Neuronal stem cell (in vitro differentiated cells): ENCODE results near the gene CDH13.

Source experiments
- DNase-seq: peaks from one replicate; pipeline ENCODE4 v3.0.0-alpha.2; 2013; ENCODE audit warnings: low spot score
- H2AFZ ChIP-seq: one replicate; pipeline ENCODE4 v1.6.1; 2013; ENCODE audit warnings: mild to moderate bottlenecking, low read length, inconsistent platforms
- H2AK5ac ChIP-seq: 2 replicates; pipeline ENCODE4 v1.6.1; 2013; ENCODE audit warnings: low read depth, mild to moderate bottlenecking, inconsistent platforms, low read length, moderate library complexity, mixed read lengths
- H2BK120ac ChIP-seq: 2 replicates; pipeline ENCODE4 v1.6.1; 2013; ENCODE audit warnings: low read depth, mild to moderate bottlenecking, inconsistent platforms, low read length, moderate library complexity, mixed read lengths
- H2BK12ac ChIP-seq: one replicate; pipeline ENCODE4 v1.6.1; 2013; ENCODE audit warnings: low read length, inconsistent platforms
- H2BK15ac ChIP-seq: 2 replicates; pipeline ENCODE4 v1.6.1; 2013; ENCODE audit warnings: mild to moderate bottlenecking, low read length, inconsistent platforms, mixed read lengths
- H2BK5ac ChIP-seq: one replicate; pipeline ENCODE4 v1.6.1; 2013; ENCODE audit warnings: inconsistent platforms, mild to moderate bottlenecking, low read length, moderate library complexity
- H3K14ac ChIP-seq: one replicate; pipeline ENCODE4 v1.6.1; 2013; ENCODE audit warnings: low read length, inconsistent platforms
- H3K18ac ChIP-seq: 2 replicates; pipeline ENCODE4 v1.6.1; 2013; ENCODE audit warnings: low read length, inconsistent platforms
- H3K23ac ChIP-seq: 2 replicates; pipeline ENCODE4 v1.6.1; 2013; ENCODE audit warnings: low read depth, mild to moderate bottlenecking, mixed read lengths, low read length, inconsistent platforms; ENCODE audit not compliant: poor library complexity
- H3K27ac ChIP-seq: replicated peaks from 3 replicates; pipeline ENCODE4 v1.5.1; 2013; ENCODE audit warnings: low read length, inconsistent platforms
- H3K27me3 ChIP-seq, 3 experiments: 2 replicates each; pipeline ENCODE4 v1.6.1; 2013; ENCODE audit warnings: low read length in 3 of 3, mild to moderate bottlenecking in 2 of 3, inconsistent platforms in 1 of 3, low read depth in 1 of 3, mixed read lengths in 1 of 3, moderate library complexity in 1 of 3; ENCODE audit not compliant: control insufficient read depth in 3 of 3, insufficient read depth in 3 of 3
- H3K36me3 ChIP-seq, 2 donors: replicated peaks in 1 of 2; 2 replicates each; pipeline ENCODE4 v1.6.1; 2013; ENCODE audit warnings: low read length in 2 of 2; ENCODE audit not compliant: control insufficient read depth in 2 of 2, insufficient read depth in 2 of 2
- H3K4ac ChIP-seq: 2 replicates; pipeline ENCODE4 v1.6.1; 2013; ENCODE audit warnings: inconsistent platforms, mild to moderate bottlenecking, low read length, moderate library complexity
- H3K4me1 ChIP-seq, 2 donors: 1 replicate in 1 of 2; 2 replicates in 1 of 2; pipeline ENCODE4 v1.6.1; 2013; ENCODE audit warnings: low read length in 2 of 2, low read depth in 1 of 2; ENCODE audit not compliant: control insufficient read depth in 2 of 2, insufficient read depth in 1 of 2
- H3K4me2 ChIP-seq: one replicate; pipeline ENCODE4 v1.6.1; 2013; ENCODE audit warnings: mild to moderate bottlenecking, low read length, inconsistent platforms; ENCODE audit not compliant: insufficient read depth, poor library complexity, severe bottlenecking
- H3K4me3 ChIP-seq, 2 donors: 2 replicates each; pipeline ENCODE4 v1.5.1; 2013; ENCODE audit warnings: low read length in 2 of 2, mild to moderate bottlenecking in 2 of 2, inconsistent platforms in 1 of 2, moderate library complexity in 1 of 2
- H3K79me1 ChIP-seq: one replicate; pipeline ENCODE4 v1.6.1; 2013; ENCODE audit warnings: low read depth, mild to moderate bottlenecking, inconsistent platforms, low read length, moderate library complexity
- H3K9ac ChIP-seq: one replicate; pipeline ENCODE4 v1.6.1; 2013; ENCODE audit warnings: mild to moderate bottlenecking, low read depth, low read length, inconsistent platforms; ENCODE audit not compliant: poor library complexity
- H3K9me3 ChIP-seq, 2 donors: replicated peaks in 1 of 2; 2 replicates each; pipeline versions ENCODE3 to v1.6.1; 2013; ENCODE audit warnings: low read length in 2 of 2, mild to moderate bottlenecking in 2 of 2, inconsistent platforms in 1 of 2, low read depth in 1 of 2, mixed read lengths in 1 of 2, moderate library complexity in 1 of 2; ENCODE audit not compliant: control insufficient read depth in 2 of 2, insufficient read depth in 1 of 2
- H4K8ac ChIP-seq: one replicate; pipeline ENCODE4 v1.6.1; 2013; ENCODE audit warnings: low read depth, mild to moderate bottlenecking, inconsistent platforms, low read length, moderate library complexity
- H4K91ac ChIP-seq: one replicate; pipeline ENCODE4 v1.6.1; 2013; ENCODE audit warnings: low read length, low read depth, mild to moderate bottlenecking, inconsistent platforms; ENCODE audit not compliant: poor library complexity
- WGBS, 2 donors: extraction: QIAGEN DNeasy Blood & Tissue Kit; methylation state at CpG; one replicate each; pipeline ENCODE4 v1.1.7; 2013; ENCODE audit warnings: missing lambda C conversion rate in 2 of 2, mixed read lengths in 1 of 2; ENCODE audit not compliant: insufficient read length in 2 of 2, insufficient replicate concordance in 1 of 2; ENCODE audit errors: extremely low coverage in 2 of 2; 5-methylcytosine and 5-hydroxymethylcytosine counted together

CDH13 gene

GRCh38 chr16:83110269-83110668, 483.5 kb downstream of the CDH13 start:
- Histone ChIP-seq H3K4me2 (no peak overlapping the region), H3K4me1 (no peaks in the 10 kb centered on the region), H3K27me3 (no peaks in the 10 kb centered on the region), H2AK5ac (no peak overlapping the region), H3K14ac (no peak overlapping the region), H3K27ac (no peak overlapping the region), H4K91ac (no peak overlapping the region), H2BK5ac (no peak overlapping the region), H2BK12ac (no peak overlapping the region), H2BK120ac (no peak overlapping the region), H2AFZ (no peak overlapping the region), H3K4ac (no peak overlapping the region), H3K4me3 (no peak overlapping the region), H3K79me1 (no peaks in the 10 kb centered on the region), H3K18ac (no peak overlapping the region), H3K9me3 (no peaks in the 10 kb centered on the region), H3K9ac (no peak overlapping the region), H2BK15ac (no peak overlapping the region), H3K36me3 (no peaks in the 10 kb centered on the region), H3K23ac (no peak overlapping the region), H4K8ac (no peak overlapping the region)
- WGBS, 2 donors = no CpG with 5 or more reads among the region's 5 CpGs
- no peak for DNase-seq

GRCh38 chr16:83113317-83113716, 486.5 kb downstream of the CDH13 start:
- no peaks in the 10 kb centered on the region for H3K9me3 ChIP-seq
- H2AFZ ChIP-seq = no peak overlapping the region
- H3K4me3 ChIP-seq = no peak overlapping the region
- H3K4me1 ChIP-seq = no peaks in the 10 kb centered on the region
- H3K14ac ChIP-seq = no peak overlapping the region
- H2BK15ac ChIP-seq = no peak overlapping the region
- no CpG with 5 or more reads among the region's 7 CpGs for WGBS, 2 donors
- H3K79me1 ChIP-seq = no peaks in the 10 kb centered on the region
- H4K8ac ChIP-seq = no peak overlapping the region
- no peak overlapping the region for H3K18ac ChIP-seq
- no peaks in the 10 kb centered on the region for H3K27me3 ChIP-seq
- H2BK5ac ChIP-seq = no peak overlapping the region
- H3K4ac ChIP-seq = no peak overlapping the region
- H3K27ac ChIP-seq = no peak overlapping the region
- no peak overlapping the region for H2BK12ac ChIP-seq
- H4K91ac ChIP-seq = no peak overlapping the region
- no peak overlapping the region for H3K4me2 ChIP-seq
- DNase-seq = peak; percentile 27
- no peak overlapping the region for H2BK120ac ChIP-seq
- H2AK5ac ChIP-seq = no peak overlapping the region
- H3K9ac ChIP-seq = no peak overlapping the region
- H3K36me3 ChIP-seq = no peaks in the 10 kb centered on the region
- H3K23ac ChIP-seq = no peak overlapping the region

GRCh38 chr16:83113811-83114210, 487.0 kb downstream of the CDH13 start:
- H3K23ac ChIP-seq = no peak overlapping the region
- no peak overlapping the region for H3K27ac ChIP-seq
- no peak overlapping the region for H3K18ac ChIP-seq
- no peaks in the 10 kb centered on the region for H3K4me1 ChIP-seq
- no peaks in the 10 kb centered on the region for H3K27me3 ChIP-seq
- no peak overlapping the region for H4K8ac ChIP-seq
- H3K9me3 ChIP-seq = no peaks in the 10 kb centered on the region
- H3K9ac ChIP-seq = no peak overlapping the region
- no peak overlapping the region for H3K14ac ChIP-seq
- H3K4me2 ChIP-seq = no peak overlapping the region
- H3K79me1 ChIP-seq = no peaks in the 10 kb centered on the region
- no peak overlapping the region for H2BK120ac ChIP-seq
- no peak overlapping the region for H2BK5ac ChIP-seq
- no peaks in the 10 kb centered on the region for H3K36me3 ChIP-seq
- no peak overlapping the region for H4K91ac ChIP-seq
- no peak for DNase-seq
- no peak overlapping the region for H3K4me3 ChIP-seq
- no peak overlapping the region for H2BK12ac ChIP-seq
- no CpG with 5 or more reads among the region's 6 CpGs for WGBS, 2 donors
- H2AK5ac ChIP-seq = no peak overlapping the region
- H2BK15ac ChIP-seq = no peak overlapping the region
- no peak overlapping the region for H2AFZ ChIP-seq
- H3K4ac ChIP-seq = no peak overlapping the region

DNA sequence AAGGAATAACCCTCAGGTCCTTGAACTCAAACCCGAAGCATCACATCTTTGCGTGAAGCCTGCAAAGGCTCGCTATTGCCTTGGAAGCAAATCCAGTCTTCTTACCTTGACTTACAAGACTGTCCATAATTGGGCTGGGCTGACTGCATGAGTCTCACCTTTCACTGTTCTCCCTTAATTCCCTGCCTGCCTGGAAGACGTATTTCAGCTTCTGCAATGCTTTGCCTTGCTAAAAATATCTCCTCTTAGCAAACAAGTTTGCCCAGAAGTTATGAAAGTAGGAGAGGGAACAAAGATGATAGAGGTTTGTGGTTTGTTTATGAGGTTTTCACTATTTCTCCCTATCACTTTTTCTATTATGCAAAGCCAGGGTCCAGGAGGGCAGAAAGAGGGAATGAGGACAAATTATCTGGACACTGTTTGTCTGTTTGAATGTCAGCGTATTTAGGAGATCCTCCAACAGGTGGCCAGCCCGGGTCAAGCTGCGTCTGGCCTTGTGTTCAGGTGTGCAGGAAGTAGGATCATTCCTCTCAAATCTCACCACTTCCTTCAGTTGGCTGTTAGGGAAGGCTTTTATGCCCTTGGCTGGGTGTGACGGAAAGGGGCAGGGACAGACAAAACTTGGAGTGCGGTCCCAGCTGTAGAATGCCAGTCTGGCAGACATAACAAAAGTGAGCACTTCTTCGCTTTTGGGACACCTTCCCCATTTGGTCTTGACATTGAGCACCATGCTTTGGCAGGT, 488.9 kb downstream of the CDH13 start:
- H2BK15ac ChIP-seq = no peak overlapping the region
- H4K91ac ChIP-seq = no peak overlapping the region
- no peaks in the 10 kb centered on the region for H3K27me3 ChIP-seq
- no peak overlapping the region for H3K4me3 ChIP-seq
- H2AK5ac ChIP-seq = no peak overlapping the region
- H4K8ac ChIP-seq = no peak overlapping the region
- H3K4me1 ChIP-seq = no peaks in the 10 kb centered on the region
- no peak overlapping the region for H3K27ac ChIP-seq
- H3K9ac ChIP-seq = no peak overlapping the region
- H3K4ac ChIP-seq = no peak overlapping the region
- H3K36me3 ChIP-seq = no peaks in the 10 kb centered on the region
- H3K18ac ChIP-seq = no peak overlapping the region
- no peak overlapping the region for H3K4me2 ChIP-seq
- no peaks in the 10 kb centered on the region for H3K79me1 ChIP-seq
- no peaks in the 10 kb centered on the region for H3K9me3 ChIP-seq
- H2BK120ac ChIP-seq = no peak overlapping the region
- no peak overlapping the region for H2BK5ac ChIP-seq
- WGBS, 2 donors = no CpG with 5 or more reads among the region's 10 CpGs
- no peak overlapping the region for H2AFZ ChIP-seq
- no peak overlapping the region for H3K14ac ChIP-seq
- no peak overlapping the region for H3K23ac ChIP-seq
- no peak for DNase-seq
- H2BK12ac ChIP-seq = no peak overlapping the region
